NCI-H526 treated with DMSO at 0.1 percent for 48 hours (cell line): ENCODE results near the gene LTB.
A peak's percentile ranks its signal among the peaks of the same experiment; 100 is the strongest.

ENCODE experiments used
- DNase-seq: peaks from one replicate; lab custom pipeline; 2025; lab: John Stamatoyannopoulos, UW

The LTB gene

DNA sequence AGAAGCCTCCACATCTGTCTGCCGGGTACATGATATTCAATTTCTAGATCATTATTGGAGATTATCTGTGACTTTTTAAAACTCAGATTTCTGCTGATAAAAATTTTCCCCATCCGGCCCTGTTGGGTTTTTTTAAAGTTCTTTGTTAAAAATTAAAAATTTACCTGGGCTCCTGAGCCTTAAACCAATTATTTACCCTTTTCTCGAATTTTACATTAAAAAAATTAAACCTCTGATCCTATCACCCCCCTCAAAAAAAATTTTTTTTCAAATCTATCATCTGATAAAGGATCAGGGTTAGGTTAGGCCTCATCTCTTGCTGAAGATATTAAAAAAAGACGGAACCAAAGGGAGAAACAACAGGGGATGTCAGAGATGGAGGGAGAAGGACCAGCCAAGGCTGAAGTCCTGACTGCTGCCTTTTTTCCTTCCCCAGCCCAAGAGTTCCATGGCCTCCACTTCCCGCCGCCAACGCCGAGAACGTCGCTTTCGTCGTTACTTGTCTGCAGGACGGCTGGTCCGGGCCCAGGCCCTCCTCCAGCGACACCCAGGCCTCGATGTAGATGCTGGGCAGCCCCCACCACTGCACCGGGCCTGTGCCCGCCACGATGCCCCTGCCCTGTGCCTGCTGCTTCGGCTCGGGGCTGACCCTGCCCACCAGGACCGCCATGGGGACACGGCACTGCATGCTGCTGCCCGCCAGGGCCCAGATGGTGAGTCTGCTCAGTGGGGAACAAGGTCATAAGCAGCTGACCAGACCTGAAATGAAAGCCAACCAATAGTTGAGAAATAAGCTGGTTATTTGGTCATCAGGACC, 34.3 kb downstream of the LTB start:
- no peak for DNase-seq

- DNase-seq, result peak; percentile 94
Measured at GRCh38 chr6:31546958-31547726, 35.1 kb downstream of the LTB start, which contains the start of gene NFKBIL1. TSS of gene NFKBIL1 (plus strand) at chr6:31547608. CDS start at chr6:31547695, 87 bp downstream.

- DNase-seq, result peak; percentile 95
Measured at GRCh38 chr6:31546339-31546957, 35.8 kb downstream of the LTB start, which contains the start of gene ATP6V1G2. TSS of gene ATP6V1G2 (minus strand) at chr6:31546608. CDS start at chr6:31546559, 49 bp downstream.

- no peak for DNase-seq
Measured at GRCh38 chr6:31545291-31545690, 36.9 kb downstream of the LTB start.

DNA sequence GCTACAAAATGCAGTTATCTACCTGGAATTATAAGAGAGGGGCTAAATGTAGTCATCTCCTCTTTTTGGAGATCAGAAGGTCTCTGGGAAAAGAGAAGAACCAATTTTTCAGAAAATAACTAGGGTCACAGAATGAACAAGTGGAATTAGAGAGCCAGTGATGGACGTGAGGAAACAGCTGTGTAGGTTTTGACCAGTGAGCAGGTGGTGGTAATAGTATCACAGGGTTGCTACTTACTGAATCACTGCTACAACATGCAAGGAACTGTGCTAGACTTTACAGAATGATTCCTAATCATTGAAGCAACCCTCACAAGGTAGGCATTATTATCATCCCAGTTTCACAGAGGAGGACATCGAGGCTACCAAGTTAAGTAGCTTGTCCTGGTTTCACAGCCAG, 37.5 kb downstream of the LTB start:
- no peak for DNase-seq

DNA sequence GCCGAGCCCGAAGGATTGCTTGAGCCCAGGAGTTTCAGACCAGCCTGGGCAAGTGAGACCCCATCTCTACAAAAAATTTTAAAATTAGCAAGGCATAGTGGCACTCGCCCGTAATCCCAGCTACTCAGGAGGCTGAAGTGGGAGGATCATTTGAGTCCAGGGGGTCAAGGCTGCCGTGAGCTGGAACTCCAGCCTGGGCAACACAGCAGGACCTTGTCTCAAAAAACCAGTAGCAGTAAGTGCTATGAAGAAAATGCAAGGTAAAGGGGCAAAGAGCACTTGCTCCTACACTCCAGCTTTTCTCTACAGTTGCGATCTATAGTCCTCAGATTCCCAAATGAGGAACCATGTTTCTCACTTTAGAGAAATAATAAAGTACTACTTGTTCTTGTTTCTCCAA, 38.6 kb downstream of the LTB start:
- no peak for DNase-seq

GRCh38 chr6:31541658-31542521, 40.3 kb downstream of the LTB start, which contains the start of gene DDX39B:
TSS of gene DDX39B (minus strand) at chr6:31542003. CDS start at chr6:31540532, 1,471 bp downstream.
- peak; percentile 95 for DNase-seq

GRCh38 chr6:31541059-31541657, 41.1 kb downstream of the LTB start:
- no peak for DNase-seq

DNA sequence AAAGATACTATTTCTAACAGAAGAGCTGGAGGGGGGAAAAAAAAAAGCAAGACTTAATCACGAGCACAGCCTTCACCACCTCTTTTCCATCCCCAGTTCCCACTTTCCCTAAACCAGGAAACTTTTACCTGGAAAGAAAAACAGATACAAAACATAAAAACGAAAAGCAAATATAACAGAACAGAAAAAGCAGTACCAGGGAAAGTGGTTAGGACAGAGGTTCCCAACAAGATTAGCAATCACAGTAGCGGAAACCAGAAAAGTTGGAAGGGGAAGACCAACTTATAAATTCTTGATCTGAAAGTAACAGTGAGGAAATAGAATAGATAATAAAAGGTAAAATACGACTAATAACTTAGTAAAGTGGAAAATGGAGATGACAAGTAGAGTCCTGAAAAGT, 41.6 kb downstream of the LTB start:
- no peak for DNase-seq

DNA sequence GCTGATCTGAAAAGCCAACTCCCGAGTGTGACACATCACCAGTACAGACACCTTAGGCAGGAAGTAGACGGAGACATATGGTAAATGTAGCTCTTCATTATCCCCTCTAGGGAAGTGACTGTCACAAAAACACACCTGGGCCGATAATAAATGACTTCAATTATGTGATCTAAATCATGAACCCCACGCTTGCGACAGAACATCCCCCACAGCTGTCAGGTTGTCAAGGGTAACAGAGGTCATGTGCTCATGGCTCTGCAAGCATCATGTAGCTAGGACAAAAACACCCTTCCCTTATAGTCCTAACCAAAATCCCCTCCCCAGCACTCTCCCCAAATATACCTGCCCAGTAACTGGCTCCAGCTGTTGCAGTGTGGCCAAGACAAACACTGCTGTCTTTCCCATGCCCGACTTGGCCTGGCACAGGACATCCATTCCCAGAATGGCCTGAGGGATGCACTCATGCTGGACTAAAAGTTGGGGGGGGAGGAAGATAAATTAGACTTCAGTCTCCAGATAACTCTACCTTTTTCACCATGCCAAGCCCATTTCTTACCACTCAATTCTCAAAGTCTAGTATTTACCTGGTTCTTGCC, 43.3 kb downstream of the LTB start:
- no peak for DNase-seq

GRCh38 chr6:31535538-31536324, 46.5 kb downstream of the LTB start:
- no peak for DNase-seq

DNA sequence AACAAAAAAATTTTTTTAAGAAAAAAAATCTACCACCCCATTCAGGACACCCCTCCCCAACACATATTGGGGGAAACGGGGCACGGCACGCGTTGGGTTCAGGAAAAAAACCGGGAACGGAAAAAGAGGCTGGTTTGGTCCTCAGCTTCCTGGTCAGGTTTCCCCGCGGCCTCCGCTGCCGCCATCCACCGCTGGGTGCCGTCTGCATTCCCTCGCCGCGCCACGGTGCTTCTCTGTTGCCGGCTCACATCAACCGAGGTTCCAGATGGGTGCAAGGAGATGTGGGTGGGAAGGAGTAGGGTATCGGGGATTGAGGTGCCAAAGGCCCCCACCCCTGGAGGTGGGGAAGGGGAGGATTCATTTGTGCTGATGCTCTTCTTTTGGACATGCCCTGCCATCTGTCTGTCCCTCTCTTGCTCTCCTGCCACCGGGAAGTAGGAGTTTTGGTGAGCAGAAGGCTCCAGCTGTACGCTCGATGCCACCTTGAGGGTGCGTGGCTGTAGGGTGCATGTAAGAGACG, 47.6 kb downstream of the LTB start:
- no peak for DNase-seq

- DNase-seq, result no peak
Measured at GRCh38 chr6:31534011-31534410, 48.2 kb downstream of the LTB start.

DNA sequence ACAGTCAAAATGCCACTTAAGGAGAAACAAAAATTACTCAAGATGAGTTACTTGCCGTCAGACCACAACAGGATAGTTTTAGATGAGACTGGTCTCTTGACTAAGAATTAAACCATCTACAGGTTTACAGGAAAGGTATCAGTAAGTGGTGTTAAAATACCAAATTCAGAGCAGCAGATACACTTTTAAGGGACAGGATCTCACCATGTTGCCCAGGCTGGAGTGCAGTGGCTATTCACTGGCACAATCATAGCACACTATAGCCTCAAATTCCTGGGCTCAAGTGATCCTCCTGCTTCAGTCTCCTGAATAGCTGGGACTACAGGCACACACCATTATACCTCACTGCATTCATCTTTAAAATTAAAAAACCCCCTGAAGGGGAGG, 48.8 kb downstream of the LTB start:
- no peak for DNase-seq

- DNase-seq, result no peak
Measured at GRCh38 chr6:31532644-31533454, 49.4 kb downstream of the LTB start.

- DNase-seq, result no peak
Measured at GRCh38 chr6:31531771-31532643, 50.2 kb downstream of the LTB start.

- DNase-seq, result no peak
Measured at GRCh38 chr6:31531162-31531561, 51.1 kb downstream of the LTB start.

DNA sequence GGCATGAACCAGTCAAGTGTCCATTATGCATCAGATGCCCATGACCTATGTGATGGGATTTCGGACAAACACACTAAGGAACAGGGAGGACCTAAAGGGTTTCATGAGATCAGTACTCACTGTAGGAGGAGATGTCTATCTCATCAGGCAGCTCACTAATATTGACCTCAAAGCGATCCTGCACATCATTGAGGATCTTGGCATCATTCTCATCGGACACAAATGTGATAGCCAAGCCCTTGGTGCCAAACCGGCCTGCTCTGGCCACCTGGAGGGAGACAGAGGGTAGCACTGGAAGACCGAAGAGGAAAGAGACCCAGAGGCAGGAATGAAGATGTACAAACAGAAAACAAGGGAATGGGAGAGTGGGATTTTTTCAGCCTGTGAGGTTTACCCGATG, 51.6 kb downstream of the LTB start:
- no peak for DNase-seq
